HCT116 (cell line): Measurements from ENCODE around the gene RECK. TPM values are rescaled to one million over a fixed set of nuclear protein-coding genes. Genes with fewer than 3 reads are reported as not detected.
"Not testable (repeated sequence)": the region's sequence is repeated elsewhere in the genome, so short reads cannot be mapped to it uniquely, and the experiment has no call there.

Source experiments
- ATAC-seq: fragments of 200-7000 bp; cut with Tn5 transposase; 2 replicates; pipeline ENCODE4 v1.9.1; 2020; ENCODE audit warnings: mild to moderate bottlenecking, moderate library complexity
- BruUV-seq: library from RNA; stranded (reverse); fragments of 400-500 nt; replicated peaks from 2 replicates; lab custom pipeline; 2021; lab: Mats Ljungman, UMichigan
- CTCF ChIA-PET: fragments of 300-600 bp; sonication (Branson Sonifier 250); formaldehyde crosslinking; loops from one replicate; lab custom pipeline; 2021; ENCODE audit warnings: antibody characterized with exemption; lab: Charles Lee
- POLR2A ChIA-PET: fragments of 300-600, 350-600 bp; sonication (Branson Sonifier 250); formaldehyde crosslinking; loops from one replicate; lab custom pipeline; 2021; ENCODE audit warnings: antibody characterized with exemption; lab: Charles Lee
- RAD21 ChIA-PET, 2 experiments: fragments of 300-600 bp; sonication (Branson Sonifier 250); formaldehyde crosslinking; loops; one replicate each; lab custom pipeline; 2023; ENCODE audit warnings: low total read pairs in 2 of 2; ENCODE audit not compliant: uncharacterized antibody in 2 of 2, unreplicated experiment in 2 of 2, low non-redundant PET in 1 of 2; lab: Charles Lee
- DNase-seq: peaks from one replicate; pipeline ENCODE4 v3.0.0-alpha.2; 2010; ENCODE audit warnings: low read depth, low spot score
- H2AFZ ChIP-seq: fragments of 200-600 bp; shearing (Covaris generic), sonication (generic); 2 replicates; pipeline ENCODE4 v1.6.1; 2017; ENCODE audit warnings: low read depth, mixed run types, mixed read lengths, antibody characterized with exemption, low read length; ENCODE audit not compliant: poor library complexity, severe bottlenecking
- H3K27ac ChIP-seq: 2 replicates; pipeline ENCODE4 v1.5.1; 2012; ENCODE audit warnings: low read depth, low read length
- H3K27me3 ChIP-seq: fragments of 200-600 bp; sonication (generic); 2 replicates; pipeline ENCODE4 v1.6.1; 2016; ENCODE audit warnings: mixed run types, low read length, mixed read lengths; ENCODE audit not compliant: insufficient read depth
- H3K36me3 ChIP-seq, 2 experiments: fragments of 200-500 bp in 1 of 2; fragments of 200-600 bp in 1 of 2; sonication (Bioruptor generic) in 1 of 2; sonication (generic) in 1 of 2; 2 replicates each; pipeline versions ENCODE4 v1.5.1 to v1.6.1; 2014 to 2016; ENCODE audit warnings: low read length in 2 of 2, inconsistent platforms in 1 of 2, mixed read lengths in 1 of 2, mixed run types in 1 of 2; ENCODE audit not compliant: insufficient read depth in 2 of 2, control insufficient read depth in 1 of 2
- H3K4me1 ChIP-seq, 2 experiments: fragments of 200-600 bp in 1 of 2; sonication (generic) in 1 of 2; 2 replicates each; pipeline versions ENCODE4 v1.5.1 to v1.6.1; 2012 to 2017; ENCODE audit warnings: low read length in 2 of 2, inconsistent platforms in 1 of 2, mild to moderate bottlenecking in 1 of 2, mixed read lengths in 1 of 2, mixed run types in 1 of 2, moderate library complexity in 1 of 2; ENCODE audit not compliant: insufficient read depth in 2 of 2, control insufficient read depth in 1 of 2
- H3K4me2 ChIP-seq: fragments of 200-600 bp; sonication (generic); 2 replicates; pipeline ENCODE4 v1.6.1; 2017; ENCODE audit warnings: mixed run types, low read length, mixed read lengths
- H3K4me3 ChIP-seq, 2 experiments: fragments of 200-600 bp in 1 of 2; sonication (generic) in 1 of 2; replicated peaks in 1 of 2; 2 replicates each; pipeline ENCODE4 v1.5.1; 2011 to 2016; ENCODE audit warnings: low read length in 2 of 2, control low read depth in 1 of 2, low read depth in 1 of 2, mild to moderate bottlenecking in 1 of 2, mixed read lengths in 1 of 2, mixed run types in 1 of 2
- H3K79me2 ChIP-seq: fragments of 200-600 bp; sonication (generic); 2 replicates; pipeline ENCODE4 v1.6.1; 2017; ENCODE audit warnings: mild to moderate bottlenecking, mixed run types, low read length, moderate library complexity, mixed read lengths; ENCODE audit not compliant: insufficient read depth
- H3K9ac ChIP-seq: fragments of 200-600 bp; sonication (generic); 2 replicates; pipeline ENCODE4 v1.6.1; 2016; ENCODE audit warnings: low read length, mixed read lengths
- H3K9me2 ChIP-seq: fragments of 200-600 bp; sonication (generic), shearing (Covaris generic); 2 replicates; pipeline ENCODE4 v1.6.1; 2017; ENCODE audit warnings: mixed run types, mild to moderate bottlenecking, moderate library complexity; ENCODE audit not compliant: insufficient read depth
- H3K9me3 ChIP-seq, 2 experiments: fragments of 200-500 bp in 1 of 2; fragments of 200-600 bp in 1 of 2; sonication (Bioruptor generic) in 1 of 2; sonication (generic) in 1 of 2; 2 replicates each; pipeline ENCODE4 v1.6.1; 2014 to 2017; ENCODE audit warnings: low read length in 2 of 2, mixed read lengths in 2 of 2, inconsistent platforms in 1 of 2, low read depth in 1 of 2, mild to moderate bottlenecking in 1 of 2, mixed run types in 1 of 2, moderate library complexity in 1 of 2; ENCODE audit not compliant: control insufficient read depth in 1 of 2, insufficient read depth in 1 of 2
- H4K20me1 ChIP-seq: fragments of 200-600 bp; sonication (generic), shearing (Covaris generic); 2 replicates; pipeline ENCODE4 v1.6.1; 2017; ENCODE audit warnings: mixed run types, mild to moderate bottlenecking, moderate library complexity; ENCODE audit not compliant: insufficient read depth
- CEBPB ChIP-seq: IDR thresholded peaks from 2 replicates; pipeline ENCODE4 v1.6.1; 2012; ENCODE audit warnings: low read depth
- EZH2phosphoT487 ChIP-seq: fragments of 200-600 bp; IDR thresholded peaks from 2 replicates; pipeline ENCODE4 v1.6.1; 2018; ENCODE audit warnings: antibody characterized with exemption, borderline replicate concordance
- FOSL1 ChIP-seq: IDR thresholded peaks from 2 replicates; pipeline ENCODE4 v1.6.1; 2012; ENCODE audit warnings: low read depth
- POLR2A ChIP-seq: IDR thresholded peaks from 2 replicates; pipeline ENCODE4 v1.7.0; 2011; ENCODE audit warnings: borderline replicate concordance; ENCODE audit not compliant: insufficient read depth, insufficient read length; ENCODE audit errors: extremely low read depth
- RAD21 ChIP-seq: IDR thresholded peaks from 2 replicates; pipeline ENCODE4 v1.6.1; 2012; ENCODE audit warnings: low read depth, mild to moderate bottlenecking
- SIN3A ChIP-seq: IDR thresholded peaks from 2 replicates; pipeline ENCODE4 v1.6.1; 2012; ENCODE audit warnings: low read depth
- SP1 ChIP-seq: IDR thresholded peaks from 2 replicates; pipeline ENCODE4 v1.6.1; 2012; ENCODE audit warnings: low read depth
- SRF ChIP-seq: IDR thresholded peaks from 2 replicates; pipeline ENCODE4 v1.6.1; 2012; ENCODE audit warnings: low read depth
- intact Hi-C: fragments of 100-400 bp; cut with micrococcal nuclease; formaldehyde crosslinking; loops from 2 replicates; pipeline ENCODE4 v1.10.0; 2022
- total RNA-seq: library from RNA; stranded (reverse); gene quantifications from one replicate; pipeline ENCODE4 v1.2.1, GENCODE V29; 2021; ENCODE audit not compliant: unreplicated experiment
- TF ChIP-seq, protein P1 (sequence below): IDR thresholded peaks from 2 replicates; pipeline ENCODE4 v1.6.1; 2012
- TF ChIP-seq, protein P2 (sequence below): IDR thresholded peaks from 2 replicates; pipeline ENCODE4 v1.6.1; 2012; ENCODE audit warnings: low read depth

RECK gene
- total RNA-seq, 1 experiment from 2014 or later: 3.8 TPM

DNA sequence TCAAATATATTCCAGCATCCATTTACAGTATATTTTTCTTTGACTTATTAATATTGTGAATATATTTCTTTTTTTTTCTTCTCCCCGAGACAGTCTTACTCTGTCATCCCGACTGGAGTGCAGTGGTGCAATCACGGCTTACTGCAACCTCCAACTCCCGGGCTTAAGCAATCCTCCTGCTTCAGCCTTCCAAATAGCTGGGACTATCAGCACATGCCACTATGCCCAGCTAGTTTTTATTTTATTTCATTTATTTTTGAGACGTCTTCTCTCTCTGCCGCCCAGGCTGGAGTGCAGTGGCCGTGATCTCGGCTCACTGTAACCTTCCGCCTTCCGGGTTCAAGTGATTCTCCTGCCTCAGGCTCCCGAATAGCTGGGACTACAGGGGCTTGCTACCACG, 92.4 kb downstream of the RECK start:
- TF ChIP-seq, protein P1, sequence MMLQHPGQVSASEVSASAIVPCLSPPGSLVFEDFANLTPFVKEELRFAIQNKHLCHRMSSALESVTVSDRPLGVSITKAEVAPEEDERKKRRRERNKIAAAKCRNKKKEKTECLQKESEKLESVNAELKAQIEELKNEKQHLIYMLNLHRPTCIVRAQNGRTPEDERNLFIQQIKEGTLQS: no peak
- TF ChIP-seq POLR2A: no peak
- Histone ChIP-seq H3K27ac (no peak overlapping the region), H4K20me1 (no peaks in the 10 kb centered on the region), H3K9ac (no peak overlapping the region), H3K4me1 (no peaks in the 10 kb centered on the region), H3K9me3 (no peaks in the 10 kb centered on the region), H3K4me3 (no peak overlapping the region), H3K79me2 (no peaks in the 10 kb centered on the region), H2AFZ (no peak overlapping the region), H3K27me3 (no peaks in the 10 kb centered on the region), H3K9me2 (no peaks in the 10 kb centered on the region), H3K36me3 (no peaks in the 10 kb centered on the region), H3K4me2 (no peak overlapping the region)
- CTCF ChIA-PET: no interaction called here
- no peak for ATAC-seq
- no peak for DNase-seq
- intact Hi-C loops: no loop called here
- RAD21 ChIA-PET: no interaction called here
- POLR2A ChIA-PET: no interaction called here
- no TSS peak for BruUV-seq

DNA sequence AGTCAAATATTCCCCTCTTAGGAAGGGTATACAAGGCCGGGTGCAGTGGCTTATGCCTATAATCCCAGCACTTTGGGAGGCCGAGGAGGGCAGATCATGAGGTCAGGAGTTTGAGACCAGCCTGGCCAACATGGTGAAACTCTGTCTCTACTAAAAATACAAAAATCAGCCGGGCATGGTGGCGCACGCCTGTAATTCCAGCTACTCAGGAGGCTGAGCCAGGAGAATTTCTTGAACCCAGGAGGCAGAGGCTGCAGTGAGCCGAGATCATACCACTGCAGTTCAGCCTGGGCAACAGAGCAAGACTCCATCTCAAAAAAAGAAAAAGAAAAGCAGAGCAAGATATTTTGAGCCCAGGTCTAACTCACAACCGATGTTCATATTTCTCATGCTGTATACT, 95.0 kb downstream of the RECK start:
- H3K4me1 ChIP-seq: peaks cover 0 to 10% of the 10 kb centered on the region in 2 experiments; a peak in 1 of 4 replicates
- H3K27me3 ChIP-seq, DNase-seq, H3K79me2 ChIP-seq, H3K9me3 ChIP-seq, H3K9ac ChIP-seq, H3K9me2 ChIP-seq, BruUV-seq, H3K4me2 ChIP-seq, H4K20me1 ChIP-seq, H3K27ac ChIP-seq, CTCF ChIA-PET, POLR2A ChIA-PET, H3K4me3 ChIP-seq, RAD21 ChIA-PET, ATAC-seq, H2AFZ ChIP-seq, H3K36me3 ChIP-seq, intact Hi-C loops: not testable (repeated sequence)

DNA sequence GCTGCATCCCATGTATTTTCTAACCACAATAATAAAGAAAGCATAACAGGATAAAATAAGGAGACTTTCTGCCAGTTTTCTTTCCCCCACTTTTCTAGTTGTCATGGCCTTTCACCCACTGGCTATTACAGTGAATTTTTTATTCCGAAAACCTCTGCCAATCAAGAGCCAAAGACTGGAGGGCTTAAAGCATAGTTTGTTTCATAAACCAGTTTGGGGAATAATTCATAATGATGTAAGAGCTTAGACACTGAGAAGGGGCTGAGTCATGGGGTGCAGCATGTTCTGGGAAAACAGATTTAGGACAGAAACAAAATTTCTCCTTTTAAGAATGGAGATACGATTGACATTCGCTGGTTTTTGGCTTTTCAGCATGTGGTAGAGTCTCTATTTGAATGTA, 95.4 kb downstream of the RECK start:
- H3K9me2 ChIP-seq: no peaks in the 10 kb centered on the region
- ChIA-PET RAD21 (no interaction called here), CTCF (no interaction called here), POLR2A (no interaction called here)
- ATAC-seq (no peak), DNase-seq (no peak)
- H3K27ac ChIP-seq: no peak overlapping the region
- H3K9ac ChIP-seq: no peak overlapping the region
- H3K4me2 ChIP-seq: no peak overlapping the region
- no peaks in the 10 kb centered on the region for H3K27me3 ChIP-seq
- H2AFZ ChIP-seq: no peak overlapping the region
- H4K20me1 ChIP-seq: no peaks in the 10 kb centered on the region
- H3K79me2 ChIP-seq: no peaks in the 10 kb centered on the region
- BruUV-seq: no TSS peak
- no peaks in the 10 kb centered on the region for H3K9me3 ChIP-seq
- no peak overlapping the region for H3K4me3 ChIP-seq
- H3K4me1 ChIP-seq: peaks cover 0 to 13% of the 10 kb centered on the region in 2 experiments; a peak in 1 of 4 replicates
- no peaks in the 10 kb centered on the region for H3K36me3 ChIP-seq
- intact Hi-C loops: no loop called here
- TF ChIP-seq SIN3A (no peak), EZH2phosphoT487 (no peak), CEBPB (no peak), FOSL1 (no peak), SP1 (no peak), RAD21 (no peak), SRF (no peak)
- TF ChIP-seq, protein P2, sequence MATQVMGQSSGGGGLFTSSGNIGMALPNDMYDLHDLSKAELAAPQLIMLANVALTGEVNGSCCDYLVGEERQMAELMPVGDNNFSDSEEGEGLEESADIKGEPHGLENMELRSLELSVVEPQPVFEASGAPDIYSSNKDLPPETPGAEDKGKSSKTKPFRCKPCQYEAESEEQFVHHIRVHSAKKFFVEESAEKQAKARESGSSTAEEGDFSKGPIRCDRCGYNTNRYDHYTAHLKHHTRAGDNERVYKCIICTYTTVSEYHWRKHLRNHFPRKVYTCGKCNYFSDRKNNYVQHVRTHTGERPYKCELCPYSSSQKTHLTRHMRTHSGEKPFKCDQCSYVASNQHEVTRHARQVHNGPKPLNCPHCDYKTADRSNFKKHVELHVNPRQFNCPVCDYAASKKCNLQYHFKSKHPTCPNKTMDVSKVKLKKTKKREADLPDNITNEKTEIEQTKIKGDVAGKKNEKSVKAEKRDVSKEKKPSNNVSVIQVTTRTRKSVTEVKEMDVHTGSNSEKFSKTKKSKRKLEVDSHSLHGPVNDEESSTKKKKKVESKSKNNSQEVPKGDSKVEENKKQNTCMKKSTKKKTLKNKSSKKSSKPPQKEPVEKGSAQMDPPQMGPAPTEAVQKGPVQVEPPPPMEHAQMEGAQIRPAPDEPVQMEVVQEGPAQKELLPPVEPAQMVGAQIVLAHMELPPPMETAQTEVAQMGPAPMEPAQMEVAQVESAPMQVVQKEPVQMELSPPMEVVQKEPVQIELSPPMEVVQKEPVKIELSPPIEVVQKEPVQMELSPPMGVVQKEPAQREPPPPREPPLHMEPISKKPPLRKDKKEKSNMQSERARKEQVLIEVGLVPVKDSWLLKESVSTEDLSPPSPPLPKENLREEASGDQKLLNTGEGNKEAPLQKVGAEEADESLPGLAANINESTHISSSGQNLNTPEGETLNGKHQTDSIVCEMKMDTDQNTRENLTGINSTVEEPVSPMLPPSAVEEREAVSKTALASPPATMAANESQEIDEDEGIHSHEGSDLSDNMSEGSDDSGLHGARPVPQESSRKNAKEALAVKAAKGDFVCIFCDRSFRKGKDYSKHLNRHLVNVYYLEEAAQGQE: no peak
